WTC11 (cell line): Measurements from ENCODE around the gene HSD17B8.

Experiments
- AFF4 ChIP-seq: sonication (generic); formaldehyde crosslinking; IDR thresholded peaks from 2 replicates; pipeline ENCODE4 v1.8.1; 2023; ENCODE audit warnings: mild to moderate bottlenecking, missing genetic modification reagents, borderline replicate concordance
- ATF1 ChIP-seq: sonication (generic); formaldehyde crosslinking; IDR thresholded peaks from 2 replicates; pipeline ENCODE4 v1.8.1; 2023; ENCODE audit warnings: mild to moderate bottlenecking, moderate library complexity, missing genetic modification reagents
- CBFB ChIP-seq: sonication (generic); formaldehyde crosslinking; IDR thresholded peaks from 2 replicates; pipeline ENCODE4 v1.8.1; 2022; ENCODE audit warnings: mild to moderate bottlenecking, low read depth, missing genetic modification reagents
- FOXP4 ChIP-seq: sonication (generic); formaldehyde crosslinking; IDR thresholded peaks from 2 replicates; pipeline ENCODE4 v1.8.0; 2022; ENCODE audit warnings: mild to moderate bottlenecking, missing genetic modification reagents
- ZNF121 ChIP-seq: sonication (generic); formaldehyde crosslinking; IDR thresholded peaks from 2 replicates; pipeline ENCODE4 v1.8.0; 2023; ENCODE audit warnings: missing genetic modification reagents
- TF ChIP-seq, protein P1 (sequence below): sonication (generic); formaldehyde crosslinking; IDR thresholded peaks from 2 replicates; pipeline ENCODE4 v1.8.1; 2022; ENCODE audit warnings: low read depth, mild to moderate bottlenecking, moderate library complexity, missing genetic modification reagents, borderline replicate concordance
- TF ChIP-seq, protein P2 (sequence below): fragments of 200-600 bp; IDR thresholded peaks from 2 replicates; pipeline ENCODE4 v1.8.0; 2022; ENCODE audit warnings: antibody characterized with exemption
- TF ChIP-seq, protein P3 (sequence below): sonication (generic); formaldehyde crosslinking; IDR thresholded peaks from 2 replicates; pipeline ENCODE4 v1.8.1; 2022; ENCODE audit warnings: mild to moderate bottlenecking, missing genetic modification reagents, moderate library complexity, borderline replicate concordance
- TF ChIP-seq, protein P4 (sequence below): sonication (generic); formaldehyde crosslinking; IDR thresholded peaks from 2 replicates; pipeline ENCODE4 v1.8.1; 2023; ENCODE audit warnings: mild to moderate bottlenecking, missing genetic modification reagents

- TF ChIP-seq FOXP4 (CRISPR knock-in tag) (no peak), ATF1 (no peak), CBFB (CRISPR knock-in tag) (no peak), AFF4 (no peak), ZNF121 (CRISPR knock-in tag) (no peak)
- TF ChIP-seq, protein P1, sequence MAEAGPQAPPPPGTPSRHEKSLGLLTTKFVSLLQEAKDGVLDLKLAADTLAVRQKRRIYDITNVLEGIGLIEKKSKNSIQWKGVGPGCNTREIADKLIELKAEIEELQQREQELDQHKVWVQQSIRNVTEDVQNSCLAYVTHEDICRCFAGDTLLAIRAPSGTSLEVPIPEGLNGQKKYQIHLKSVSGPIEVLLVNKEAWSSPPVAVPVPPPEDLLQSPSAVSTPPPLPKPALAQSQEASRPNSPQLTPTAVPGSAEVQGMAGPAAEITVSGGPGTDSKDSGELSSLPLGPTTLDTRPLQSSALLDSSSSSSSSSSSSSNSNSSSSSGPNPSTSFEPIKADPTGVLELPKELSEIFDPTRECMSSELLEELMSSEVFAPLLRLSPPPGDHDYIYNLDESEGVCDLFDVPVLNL (CRISPR knock-in tag), result no peak
- TF ChIP-seq, protein P2, sequence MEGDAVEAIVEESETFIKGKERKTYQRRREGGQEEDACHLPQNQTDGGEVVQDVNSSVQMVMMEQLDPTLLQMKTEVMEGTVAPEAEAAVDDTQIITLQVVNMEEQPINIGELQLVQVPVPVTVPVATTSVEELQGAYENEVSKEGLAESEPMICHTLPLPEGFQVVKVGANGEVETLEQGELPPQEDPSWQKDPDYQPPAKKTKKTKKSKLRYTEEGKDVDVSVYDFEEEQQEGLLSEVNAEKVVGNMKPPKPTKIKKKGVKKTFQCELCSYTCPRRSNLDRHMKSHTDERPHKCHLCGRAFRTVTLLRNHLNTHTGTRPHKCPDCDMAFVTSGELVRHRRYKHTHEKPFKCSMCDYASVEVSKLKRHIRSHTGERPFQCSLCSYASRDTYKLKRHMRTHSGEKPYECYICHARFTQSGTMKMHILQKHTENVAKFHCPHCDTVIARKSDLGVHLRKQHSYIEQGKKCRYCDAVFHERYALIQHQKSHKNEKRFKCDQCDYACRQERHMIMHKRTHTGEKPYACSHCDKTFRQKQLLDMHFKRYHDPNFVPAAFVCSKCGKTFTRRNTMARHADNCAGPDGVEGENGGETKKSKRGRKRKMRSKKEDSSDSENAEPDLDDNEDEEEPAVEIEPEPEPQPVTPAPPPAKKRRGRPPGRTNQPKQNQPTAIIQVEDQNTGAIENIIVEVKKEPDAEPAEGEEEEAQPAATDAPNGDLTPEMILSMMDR, result no peak
- TF ChIP-seq, protein P3, sequence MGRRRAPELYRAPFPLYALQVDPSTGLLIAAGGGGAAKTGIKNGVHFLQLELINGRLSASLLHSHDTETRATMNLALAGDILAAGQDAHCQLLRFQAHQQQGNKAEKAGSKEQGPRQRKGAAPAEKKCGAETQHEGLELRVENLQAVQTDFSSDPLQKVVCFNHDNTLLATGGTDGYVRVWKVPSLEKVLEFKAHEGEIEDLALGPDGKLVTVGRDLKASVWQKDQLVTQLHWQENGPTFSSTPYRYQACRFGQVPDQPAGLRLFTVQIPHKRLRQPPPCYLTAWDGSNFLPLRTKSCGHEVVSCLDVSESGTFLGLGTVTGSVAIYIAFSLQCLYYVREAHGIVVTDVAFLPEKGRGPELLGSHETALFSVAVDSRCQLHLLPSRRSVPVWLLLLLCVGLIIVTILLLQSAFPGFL (CRISPR knock-in tag), result no peak
- TF ChIP-seq, protein P4, sequence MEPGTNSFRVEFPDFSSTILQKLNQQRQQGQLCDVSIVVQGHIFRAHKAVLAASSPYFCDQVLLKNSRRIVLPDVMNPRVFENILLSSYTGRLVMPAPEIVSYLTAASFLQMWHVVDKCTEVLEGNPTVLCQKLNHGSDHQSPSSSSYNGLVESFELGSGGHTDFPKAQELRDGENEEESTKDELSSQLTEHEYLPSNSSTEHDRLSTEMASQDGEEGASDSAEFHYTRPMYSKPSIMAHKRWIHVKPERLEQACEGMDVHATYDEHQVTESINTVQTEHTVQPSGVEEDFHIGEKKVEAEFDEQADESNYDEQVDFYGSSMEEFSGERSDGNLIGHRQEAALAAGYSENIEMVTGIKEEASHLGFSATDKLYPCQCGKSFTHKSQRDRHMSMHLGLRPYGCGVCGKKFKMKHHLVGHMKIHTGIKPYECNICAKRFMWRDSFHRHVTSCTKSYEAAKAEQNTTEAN (CRISPR knock-in tag), result no peak
Measured at GRCh38 chr6:33250731-33251130, 46.3 kb downstream of the HSD17B8 start.
